ENCODE data around the gene CACNA1G.

DNA sequence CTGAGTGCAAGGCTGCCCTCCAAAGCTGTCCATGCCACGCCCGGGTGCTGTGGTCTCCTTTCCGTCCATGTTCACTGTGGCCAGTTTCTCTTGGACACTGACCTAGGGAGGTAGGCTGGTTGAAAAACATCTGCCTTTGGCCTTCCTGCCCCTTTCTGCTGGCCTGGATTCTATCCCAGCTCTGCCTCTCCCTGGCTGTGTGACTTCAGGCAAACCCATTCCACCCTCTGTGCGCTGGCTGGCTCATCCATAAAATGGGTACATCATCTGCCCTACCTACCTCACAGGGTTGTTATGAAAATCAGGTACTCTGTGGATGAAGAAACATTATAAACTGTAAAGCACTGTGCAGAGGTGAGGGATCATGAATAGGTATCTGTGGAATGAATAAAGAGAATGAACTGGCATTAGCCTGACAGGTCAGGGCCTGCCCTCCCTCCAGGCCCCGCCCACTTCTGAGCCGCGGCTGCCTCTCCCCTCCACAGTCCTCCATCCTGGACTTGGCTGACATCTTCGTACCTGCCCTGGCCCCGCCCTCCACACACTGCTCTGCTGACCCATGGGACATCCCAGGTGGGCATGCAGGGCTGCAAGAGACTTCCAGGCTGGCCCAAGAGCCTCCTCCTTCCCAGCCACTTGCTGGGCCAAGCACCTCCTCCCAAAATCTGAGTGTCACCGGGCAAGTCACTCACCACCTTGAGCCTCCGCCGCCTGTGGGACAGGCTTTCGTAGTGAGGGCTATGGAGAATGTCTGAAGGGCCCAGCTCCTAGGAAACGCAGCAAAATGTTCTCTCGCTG, 20.6 kb upstream of the CACNA1G start:
- TF ChIP-seq, protein P1, sequence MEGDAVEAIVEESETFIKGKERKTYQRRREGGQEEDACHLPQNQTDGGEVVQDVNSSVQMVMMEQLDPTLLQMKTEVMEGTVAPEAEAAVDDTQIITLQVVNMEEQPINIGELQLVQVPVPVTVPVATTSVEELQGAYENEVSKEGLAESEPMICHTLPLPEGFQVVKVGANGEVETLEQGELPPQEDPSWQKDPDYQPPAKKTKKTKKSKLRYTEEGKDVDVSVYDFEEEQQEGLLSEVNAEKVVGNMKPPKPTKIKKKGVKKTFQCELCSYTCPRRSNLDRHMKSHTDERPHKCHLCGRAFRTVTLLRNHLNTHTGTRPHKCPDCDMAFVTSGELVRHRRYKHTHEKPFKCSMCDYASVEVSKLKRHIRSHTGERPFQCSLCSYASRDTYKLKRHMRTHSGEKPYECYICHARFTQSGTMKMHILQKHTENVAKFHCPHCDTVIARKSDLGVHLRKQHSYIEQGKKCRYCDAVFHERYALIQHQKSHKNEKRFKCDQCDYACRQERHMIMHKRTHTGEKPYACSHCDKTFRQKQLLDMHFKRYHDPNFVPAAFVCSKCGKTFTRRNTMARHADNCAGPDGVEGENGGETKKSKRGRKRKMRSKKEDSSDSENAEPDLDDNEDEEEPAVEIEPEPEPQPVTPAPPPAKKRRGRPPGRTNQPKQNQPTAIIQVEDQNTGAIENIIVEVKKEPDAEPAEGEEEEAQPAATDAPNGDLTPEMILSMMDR (IDR thresholded peaks at IDR 0.05; ENCODE audit: borderline replicate concordance, extremely low read depth, low read length, poor library complexity, severe bottlenecking): no peak
- TF ChIP-seq EZH2 (IDR thresholded peaks at IDR 0.05; ENCODE audit: borderline replicate concordance, low read depth, low read length, severe bottlenecking): no peak
